ENCODE results near the gene RIPK4. TPM values are rescaled to one million over a fixed set of nuclear protein-coding genes. Genes with fewer than 3 reads are reported as not detected.
A peak's percentile ranks its signal among the peaks of the same experiment; 100 is the strongest.

RIPK4 gene
- total RNA-seq, 3 donors from 2014 or later, result 15.7 to 30.3 TPM; not detected in 1

DNA sequence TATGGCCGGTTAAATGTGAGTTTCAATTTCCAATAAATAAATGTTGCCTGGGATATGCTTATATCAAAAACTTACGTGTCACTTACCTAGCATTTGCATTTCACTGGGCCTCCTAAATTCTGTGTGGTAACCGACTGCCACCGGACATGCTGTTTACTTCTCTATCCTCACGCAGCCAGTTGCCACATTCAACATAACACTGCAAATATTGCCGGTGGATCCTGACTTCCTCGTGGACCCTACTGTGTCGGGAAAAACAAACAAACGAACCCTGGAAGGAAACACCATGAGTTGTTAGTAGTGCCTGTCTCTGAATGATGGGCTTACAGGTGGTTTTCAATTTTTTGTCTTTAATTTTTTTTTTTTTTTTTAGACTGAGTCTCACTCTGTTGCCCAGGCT, 54.1 kb downstream of the RIPK4 start:
- Histone ChIP-seq H3K4me3 (no peak overlapping the region), H3K27me3 (no peaks in the 10 kb centered on the region), H3K27ac (no peak overlapping the region), H3K36me3 (no peaks in the 10 kb centered on the region), H3K9me3 (no peaks in the 10 kb centered on the region), H3K4me1 (peaks cover 0 to 3% of the 10 kb centered on the region in 2 donors)
- DNase-seq (ENCODE audit: low spot score in 2 of 2), result no peak
- intact Hi-C loops (cut with DNase I; ENCODE audit: low total_unique reads), result no loop called here
- no peak for TF ChIP-seq POLR2A (IDR thresholded peaks at IDR 0.05)
- TF ChIP-seq, protein P1, sequence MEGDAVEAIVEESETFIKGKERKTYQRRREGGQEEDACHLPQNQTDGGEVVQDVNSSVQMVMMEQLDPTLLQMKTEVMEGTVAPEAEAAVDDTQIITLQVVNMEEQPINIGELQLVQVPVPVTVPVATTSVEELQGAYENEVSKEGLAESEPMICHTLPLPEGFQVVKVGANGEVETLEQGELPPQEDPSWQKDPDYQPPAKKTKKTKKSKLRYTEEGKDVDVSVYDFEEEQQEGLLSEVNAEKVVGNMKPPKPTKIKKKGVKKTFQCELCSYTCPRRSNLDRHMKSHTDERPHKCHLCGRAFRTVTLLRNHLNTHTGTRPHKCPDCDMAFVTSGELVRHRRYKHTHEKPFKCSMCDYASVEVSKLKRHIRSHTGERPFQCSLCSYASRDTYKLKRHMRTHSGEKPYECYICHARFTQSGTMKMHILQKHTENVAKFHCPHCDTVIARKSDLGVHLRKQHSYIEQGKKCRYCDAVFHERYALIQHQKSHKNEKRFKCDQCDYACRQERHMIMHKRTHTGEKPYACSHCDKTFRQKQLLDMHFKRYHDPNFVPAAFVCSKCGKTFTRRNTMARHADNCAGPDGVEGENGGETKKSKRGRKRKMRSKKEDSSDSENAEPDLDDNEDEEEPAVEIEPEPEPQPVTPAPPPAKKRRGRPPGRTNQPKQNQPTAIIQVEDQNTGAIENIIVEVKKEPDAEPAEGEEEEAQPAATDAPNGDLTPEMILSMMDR (IDR thresholded peaks at IDR 0.05), result no peak

DNA sequence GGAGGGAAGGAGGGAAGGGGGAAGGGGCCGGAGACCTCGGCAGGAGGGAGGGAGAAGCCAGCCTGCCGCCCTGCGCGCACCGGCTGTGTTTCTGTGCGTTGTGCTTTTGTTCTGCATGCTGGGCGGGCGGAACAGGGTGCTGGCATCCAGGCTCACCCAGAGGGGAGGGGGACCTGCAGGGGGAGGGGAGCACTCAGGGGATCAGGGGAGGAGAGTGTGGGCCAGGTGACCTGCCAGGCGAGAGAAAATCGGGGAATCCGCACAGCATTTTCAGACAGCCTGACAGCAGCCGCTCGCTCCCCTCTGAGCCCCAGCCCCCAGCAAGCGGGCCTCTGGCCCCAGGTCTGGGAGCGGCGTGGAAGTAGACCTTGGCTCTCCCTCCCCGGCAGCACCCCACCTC, 54.7 kb downstream of the RIPK4 start:
- peaks cover 0 to 6% of the 10 kb centered on the region in 2 donors for H3K4me1 ChIP-seq
- TF ChIP-seq POLR2AphosphoS5 (IDR thresholded peaks at IDR 0.05) (no peak), POLR2A (IDR thresholded peaks at IDR 0.05) (no peak)
- TF ChIP-seq, protein P1 (IDR thresholded peaks at IDR 0.05), result no peak
- H3K27me3 ChIP-seq, result no peaks in the 10 kb centered on the region
- intact Hi-C loops (cut with DNase I; ENCODE audit: low total_unique reads), result no loop called here
- no peak overlapping the region for H3K4me3 ChIP-seq
- no peaks in the 10 kb centered on the region for H3K9me3 ChIP-seq
- DNase-seq (ENCODE audit: low spot score in 2 of 2), result no peak
- H3K36me3 ChIP-seq, result no peaks in the 10 kb centered on the region
- peak overlapping the region in 1 of 2 donors; percentile 40 for H3K27ac ChIP-seq

GRCh38 chr21:41711416-41712007, 55.3 kb downstream of the RIPK4 start:
- TF ChIP-seq, protein P1 (IDR thresholded peaks at IDR 0.05), result no peak
- TF ChIP-seq POLR2AphosphoS5 (IDR thresholded peaks at IDR 0.05), result no peak
- TF ChIP-seq POLR2A (IDR thresholded peaks at IDR 0.05), result no peak
- peaks cover 0 to 6% of the 10 kb centered on the region in 2 donors for H3K4me1 ChIP-seq
- H3K36me3 ChIP-seq, result no peaks in the 10 kb centered on the region

GRCh38 chr21:41710823-41711160, 56.1 kb downstream of the RIPK4 start:
- Histone ChIP-seq H3K9me3 (no peaks in the 10 kb centered on the region), H3K4me1 (peaks cover 0 to 6% of the 10 kb centered on the region in 2 donors), H3K4me3 (no peak overlapping the region), H3K27ac (no peak overlapping the region), H3K36me3 (no peaks in the 10 kb centered on the region), H3K27me3 (no peaks in the 10 kb centered on the region)
- intact Hi-C loops (cut with DNase I; ENCODE audit: low total_unique reads), result no loop called here
- no peak for DNase-seq (ENCODE audit: low spot score in 2 of 2)
- TF ChIP-seq, protein P1 (IDR thresholded peaks at IDR 0.05), result no peak
- TF ChIP-seq POLR2A (IDR thresholded peaks at IDR 0.05) (no peak), POLR2AphosphoS5 (IDR thresholded peaks at IDR 0.05) (no peak)

More at GRCh38 chr21:41711416-41712007, 55.3 kb downstream of the RIPK4 start:
- H3K27ac ChIP-seq, result peak overlapping the region in 1 of 2 donors; percentile 40
- no peak for DNase-seq (ENCODE audit: low spot score in 2 of 2)
- no peaks in the 10 kb centered on the region for H3K9me3 ChIP-seq
- H3K27me3 ChIP-seq, result no peaks in the 10 kb centered on the region
- H3K4me3 ChIP-seq, result no peak overlapping the region
- intact Hi-C loops (cut with DNase I; ENCODE audit: low total_unique reads), result no loop called here

GRCh38 chr21:41709965-41710822, 56.7 kb downstream of the RIPK4 start:
- TF ChIP-seq POLR2AphosphoS5 (IDR thresholded peaks at IDR 0.05), result no peak
- TF ChIP-seq, protein P1 (IDR thresholded peaks at IDR 0.05), result no peak
- Histone ChIP-seq H3K9me3 (no peaks in the 10 kb centered on the region), H3K4me3 (no peak overlapping the region), H3K27me3 (no peaks in the 10 kb centered on the region), H3K27ac (no peak overlapping the region), H3K4me1 (peaks cover 0 to 6% of the 10 kb centered on the region in 2 donors), H3K36me3 (no peaks in the 10 kb centered on the region)
- intact Hi-C loops (cut with DNase I; ENCODE audit: low total_unique reads), result no loop called here
- no peak for DNase-seq (ENCODE audit: low spot score in 2 of 2)

All from breast epithelium (tissue), 4 donors.